GM12878 (cell line): ENCODE measurements around the gene SLC4A5. TPM values are rescaled to one million over a fixed set of nuclear protein-coding genes. Genes with fewer than 3 reads are reported as not detected.
A peak's percentile ranks its signal among the peaks of the same experiment; 100 is the strongest.

Experiments used
- ATF7 ChIP-seq: fragments of 450-650 bp; IDR thresholded peaks from 2 replicates; pipeline ENCODE4 v1.6.1; 2016; ENCODE audit warnings: low read depth, mild to moderate bottlenecking
- ELK1 ChIP-seq: IDR thresholded peaks from 2 replicates; pipeline ENCODE4 v1.6.1; 2012; ENCODE audit warnings: low read depth, low read length, improper control_type of control experiment
- ETV6 ChIP-seq, 2 experiments: fragments of 450-650 bp in 1 of 2; IDR thresholded peaks in 1 of 2; conservative IDR thresholded peaks in 1 of 2; 2 replicates each; pipeline ENCODE4 v1.6.1; 2014; ENCODE audit warnings: antibody characterized with exemption in 1 of 2, borderline replicate concordance in 1 of 2, low read depth in 1 of 2, mild to moderate bottlenecking in 1 of 2, moderate library complexity in 1 of 2
- HDGF ChIP-seq: fragments of 450-650 bp; IDR thresholded peaks from 2 replicates; pipeline ENCODE4 v1.6.1; 2016; ENCODE audit warnings: antibody characterized with exemption
- IKZF1 ChIP-seq: fragments of 450-650 bp; conservative IDR thresholded peaks from 2 replicates; pipeline ENCODE4 v1.6.1; 2017; ENCODE audit warnings: antibody characterized with exemption, mild to moderate bottlenecking
- IKZF2 ChIP-seq, 2 experiments: fragments of 450-650 bp; IDR thresholded peaks; 2 replicates each; pipeline ENCODE4 v1.6.1; 2017; ENCODE audit warnings: mild to moderate bottlenecking in 2 of 2, moderate library complexity in 2 of 2
- JUNB ChIP-seq: IDR thresholded peaks from 2 replicates; pipeline ENCODE4 v1.6.1; 2016; ENCODE audit warnings: antibody characterized with exemption, mild to moderate bottlenecking
- RB1 ChIP-seq: fragments of 450-650 bp; formaldehyde crosslinking; IDR thresholded peaks from 2 replicates; pipeline ENCODE4 v1.6.1; 2017; ENCODE audit warnings: mild to moderate bottlenecking, borderline replicate concordance
- RELB ChIP-seq: fragments of 450-650 bp; IDR thresholded peaks from 2 replicates; pipeline ENCODE4 v1.6.1; 2017; ENCODE audit warnings: low read depth, mild to moderate bottlenecking, moderate library complexity
- RUNX3 ChIP-seq: IDR thresholded peaks from 2 replicates; pipeline ENCODE4 v1.6.1; 2012; ENCODE audit warnings: low read length, inconsistent platforms
- ZNF217 ChIP-seq: fragments of 450-650 bp; IDR thresholded peaks from 2 replicates; pipeline ENCODE4 v1.6.1; 2017; ENCODE audit warnings: antibody characterized with exemption, mild to moderate bottlenecking
- polyA plus RNA-seq, 11 experiments: library from polyadenylated mRNA; depleted of rRNA in 4 of 11; unstranded in 6 of 11; stranded (reverse) in 5 of 11; fragments of >200 nt; fragmentation: Nextera tagmentation in 4 of 11; fragmentation: Illumina TruSeq in 1 of 11; extraction: Ambion mirVana in 4 of 11; extraction: Trizol in 1 of 11; gene quantifications; 1 replicate in 1 of 11; 2 replicates in 10 of 11; pipeline versions ENCODE4 v1.2.1 to v1.2.3, GENCODE V29; 2011 to 2016; ENCODE audit warnings: inconsistent platforms in 2 of 11, missing spikeins in 2 of 11, low read depth in 1 of 11
- small RNA-seq: library from RNA; depleted of rRNA; stranded (forward); fragments of <200 nt; gene quantifications from one replicate; pipeline ENCODE3, GENCODE V24; 2014
- total RNA-seq, 4 experiments: library from RNA; depleted of rRNA in 3 of 4; stranded (reverse); fragments of >200 nt in 3 of 4; fragmentation: Illumina TruSeq in 1 of 4; extraction: Trizol in 1 of 4; gene quantifications; 2 replicates each; pipeline versions ENCODE4 v1.2.1 to v1.2.3, GENCODE V29; 2013 to 2021

Gene SLC4A5
- total and polyA plus RNA-seq, 10 of the 15 experiments (the other 5 are each of a cell fraction or from before 2014, with no cell fraction given): 0.15 to 4.7 (median 1.6) TPM

GRCh38 chr2:74168739-74169138, 174.5 kb downstream of the SLC4A5 start (continued):
- TF ChIP-seq ETV6 (conservative IDR thresholded peaks at IDR 0.05 in 1 of 2, IDR thresholded peaks at IDR 0.05 in 1 of 2; ENCODE audit: borderline replicate concordance in 1 of 2, low read depth in 1 of 2) (peak in 1 of 2 experiments; percentile 24; a peak in 1 of 4 replicates), RUNX3 (peak; percentile 67), ELK1 (no peak), JUNB (peak; percentile 73), RB1 (no peak), RELB (peak; percentile 86), ZNF217 (0 out of 2 replicates have a peak, but pooled peaks have one; percentile 40), IKZF1 (peak; percentile 78), IKZF2 (IDR thresholded peaks at IDR 0.05) (peak; percentile 81 to 83), ATF7 (peak; percentile 70; the same call in 1 of the 2 replicates), HDGF (no peak)

Small RNA genes within 50 kb of the gene (small RNA-seq; reads per million reads assigned to genes)
- gene RNU6-542P: not detected
- gene TAF13P2: not detected

Other genes starting within 250 kb of the SLC4A5 start
Only the 7 nearest of the 21 such genes appear.
- 69.5 and 87.1 TPM in 2 replicates for gene DCTN1, start 36.9 kb upstream of the SLC4A5 start, total RNA-seq (2014; rRNA removed)
- gene DCTN1, start 36.9 kb upstream of the SLC4A5 start, total RNA-seq (2014; rRNA removed; fragmentation: Illumina TruSeq; extraction: Trizol): 57.1 and 64.5 TPM in 2 replicates
- gene DCTN1, start 36.9 kb upstream of the SLC4A5 start, total RNA-seq (2021): 108 and 109 TPM in 2 replicates
- 36.0 and 49.5 TPM in 2 replicates for gene DCTN1, start 36.9 kb upstream of the SLC4A5 start, polyA plus RNA-seq (2011; rRNA removed)
- gene DCTN1, start 36.9 kb upstream of the SLC4A5 start, polyA plus RNA-seq (2014; fragmentation: Illumina TruSeq; extraction: Trizol): 26.7 and 64.1 TPM in 2 replicates
- 10 to 100 TPM; 44.1 to 55.6 TPM for gene DCTN1, start 36.9 kb upstream of the SLC4A5 start, polyA plus RNA-seq (2014; fragmentation: Nextera tagmentation; extraction: Ambion mirVana)
- gene DCTN1, start 36.9 kb upstream of the SLC4A5 start, polyA plus RNA-seq (2014; rRNA removed): 65.1 and 81.9 TPM in 2 replicates
- gene DCTN1, start 36.9 kb upstream of the SLC4A5 start, polyA plus RNA-seq (2016; fragmentation: Nextera tagmentation; extraction: Ambion mirVana): 100 to 1,000 TPM; 113 to 116 TPM
- gene C2orf81, start 78.2 kb upstream of the SLC4A5 start, total RNA-seq (2014; rRNA removed): 3.7 and 4.4 TPM in 2 replicates
- 1.3 and 2.0 TPM in 2 replicates for gene C2orf81, start 78.2 kb upstream of the SLC4A5 start, total RNA-seq (2014; rRNA removed; fragmentation: Illumina TruSeq; extraction: Trizol)
- gene C2orf81, start 78.2 kb upstream of the SLC4A5 start, total RNA-seq (2021): 9.5 and 9.8 TPM in 2 replicates
- gene C2orf81, start 78.2 kb upstream of the SLC4A5 start, polyA plus RNA-seq (2011; rRNA removed): 0.81 and 1.1 TPM in 2 replicates
- 0.57 and 1.7 TPM in 2 replicates for gene C2orf81, start 78.2 kb upstream of the SLC4A5 start, polyA plus RNA-seq (2014; fragmentation: Illumina TruSeq; extraction: Trizol)
- under 1 TPM; 0.10 to 0.27 TPM for gene C2orf81, start 78.2 kb upstream of the SLC4A5 start, polyA plus RNA-seq (2014; fragmentation: Nextera tagmentation; extraction: Ambion mirVana)
- 4.8 and 6.3 TPM in 2 replicates for gene C2orf81, start 78.2 kb upstream of the SLC4A5 start, polyA plus RNA-seq (2014; rRNA removed)
- 1 to 10 TPM; 3.3 to 3.5 TPM for gene C2orf81, start 78.2 kb upstream of the SLC4A5 start, polyA plus RNA-seq (2016; fragmentation: Nextera tagmentation; extraction: Ambion mirVana)
- gene WDR54, start 78.3 kb upstream of the SLC4A5 start, total RNA-seq (2014; rRNA removed): 71.8 and 77.1 TPM in 2 replicates
- gene WDR54, start 78.3 kb upstream of the SLC4A5 start, total RNA-seq (2014; rRNA removed; fragmentation: Illumina TruSeq; extraction: Trizol): 38.2 and 39.0 TPM in 2 replicates
- gene WDR54, start 78.3 kb upstream of the SLC4A5 start, total RNA-seq (2021): 64.8 and 66.0 TPM in 2 replicates
- 72.2 and 116 TPM in 2 replicates for gene WDR54, start 78.3 kb upstream of the SLC4A5 start, polyA plus RNA-seq (2011; rRNA removed)
- 22.3 and 43.0 TPM in 2 replicates for gene WDR54, start 78.3 kb upstream of the SLC4A5 start, polyA plus RNA-seq (2014; fragmentation: Illumina TruSeq; extraction: Trizol)
- 10 to 100 TPM; 88.7 to 89.5 TPM for gene WDR54, start 78.3 kb upstream of the SLC4A5 start, polyA plus RNA-seq (2014; fragmentation: Nextera tagmentation; extraction: Ambion mirVana)
- 80.8 and 90.9 TPM in 2 replicates for gene WDR54, start 78.3 kb upstream of the SLC4A5 start, polyA plus RNA-seq (2014; rRNA removed)
- 100 to 1,000 TPM; 104 to 116 TPM for gene WDR54, start 78.3 kb upstream of the SLC4A5 start, polyA plus RNA-seq (2016; fragmentation: Nextera tagmentation; extraction: Ambion mirVana)
- 8.7 and 9.4 TPM in 2 replicates for gene RTKN, start 98.5 kb upstream of the SLC4A5 start, total RNA-seq (2014; rRNA removed)
- gene RTKN, start 98.5 kb upstream of the SLC4A5 start, total RNA-seq (2014; rRNA removed; fragmentation: Illumina TruSeq; extraction: Trizol): 4.0 and 5.4 TPM in 2 replicates
- 11.9 and 12.3 TPM in 2 replicates for gene RTKN, start 98.5 kb upstream of the SLC4A5 start, total RNA-seq (2021)
- gene RTKN, start 98.5 kb upstream of the SLC4A5 start, polyA plus RNA-seq (2011; rRNA removed): 1.8 and 3.2 TPM in 2 replicates
- gene RTKN, start 98.5 kb upstream of the SLC4A5 start, polyA plus RNA-seq (2014; fragmentation: Illumina TruSeq; extraction: Trizol): 2.8 and 6.0 TPM in 2 replicates
- gene RTKN, start 98.5 kb upstream of the SLC4A5 start, polyA plus RNA-seq (2014; fragmentation: Nextera tagmentation; extraction: Ambion mirVana): under 1 TPM; 0.50 to 0.91 TPM
- gene RTKN, start 98.5 kb upstream of the SLC4A5 start, polyA plus RNA-seq (2014; rRNA removed): 12.3 and 16.1 TPM in 2 replicates
- 1 to 10 TPM; 4.8 to 5.3 TPM for gene RTKN, start 98.5 kb upstream of the SLC4A5 start, polyA plus RNA-seq (2016; fragmentation: Nextera tagmentation; extraction: Ambion mirVana)
- 14.8 and 16.5 TPM in 2 replicates for gene INO80B, start 111.7 kb upstream of the SLC4A5 start, total RNA-seq (2014; rRNA removed)
- 11.0 and 11.2 TPM in 2 replicates for gene INO80B, start 111.7 kb upstream of the SLC4A5 start, total RNA-seq (2014; rRNA removed; fragmentation: Illumina TruSeq; extraction: Trizol)
- 26.7 and 26.9 TPM in 2 replicates for gene INO80B, start 111.7 kb upstream of the SLC4A5 start, total RNA-seq (2021)
- gene INO80B, start 111.7 kb upstream of the SLC4A5 start, polyA plus RNA-seq (2011; rRNA removed): 11.3 and 14.8 TPM in 2 replicates
- gene INO80B, start 111.7 kb upstream of the SLC4A5 start, polyA plus RNA-seq (2014; fragmentation: Illumina TruSeq; extraction: Trizol): 13.7 and 15.0 TPM in 2 replicates
- 1 to 10 TPM; 1.3 to 1.8 TPM for gene INO80B, start 111.7 kb upstream of the SLC4A5 start, polyA plus RNA-seq (2014; fragmentation: Nextera tagmentation; extraction: Ambion mirVana)
- gene INO80B, start 111.7 kb upstream of the SLC4A5 start, polyA plus RNA-seq (2014; rRNA removed): 16.7 and 21.3 TPM in 2 replicates
- 1 to 10 TPM; 5.0 to 6.7 TPM for gene INO80B, start 111.7 kb upstream of the SLC4A5 start, polyA plus RNA-seq (2016; fragmentation: Nextera tagmentation; extraction: Ambion mirVana)
- 46.3 and 53.3 TPM in 2 replicates for gene WBP1, start 115.0 kb upstream of the SLC4A5 start, total RNA-seq (2014; rRNA removed)
- gene WBP1, start 115.0 kb upstream of the SLC4A5 start, total RNA-seq (2014; rRNA removed; fragmentation: Illumina TruSeq; extraction: Trizol): 23.6 and 25.5 TPM in 2 replicates
- 42.5 and 46.6 TPM in 2 replicates for gene WBP1, start 115.0 kb upstream of the SLC4A5 start, total RNA-seq (2021)
- 27.2 and 43.0 TPM in 2 replicates for gene WBP1, start 115.0 kb upstream of the SLC4A5 start, polyA plus RNA-seq (2011; rRNA removed)
- gene WBP1, start 115.0 kb upstream of the SLC4A5 start, polyA plus RNA-seq (2014; fragmentation: Illumina TruSeq; extraction: Trizol): 20.4 and 47.7 TPM in 2 replicates
- 10 to 100 TPM in 1 of 2 experiments, 1 to 10 TPM in 1; 4.2 to 11.5 TPM for gene WBP1, start 115.0 kb upstream of the SLC4A5 start, polyA plus RNA-seq (2014; fragmentation: Nextera tagmentation; extraction: Ambion mirVana)
- gene WBP1, start 115.0 kb upstream of the SLC4A5 start, polyA plus RNA-seq (2014; rRNA removed): 76.8 and 78.0 TPM in 2 replicates
- 10 to 100 TPM; 38.5 to 44.6 TPM for gene WBP1, start 115.0 kb upstream of the SLC4A5 start, polyA plus RNA-seq (2016; fragmentation: Nextera tagmentation; extraction: Ambion mirVana)
- gene MOGS, start 122.0 kb upstream of the SLC4A5 start, total RNA-seq (2014; rRNA removed): 48.9 and 52.2 TPM in 2 replicates
- gene MOGS, start 122.0 kb upstream of the SLC4A5 start, total RNA-seq (2014; rRNA removed; fragmentation: Illumina TruSeq; extraction: Trizol): 24.8 and 25.3 TPM in 2 replicates
- 54.5 and 60.4 TPM in 2 replicates for gene MOGS, start 122.0 kb upstream of the SLC4A5 start, total RNA-seq (2021)
- gene MOGS, start 122.0 kb upstream of the SLC4A5 start, polyA plus RNA-seq (2011; rRNA removed): 20.4 and 36.2 TPM in 2 replicates
- 29.8 and 34.1 TPM in 2 replicates for gene MOGS, start 122.0 kb upstream of the SLC4A5 start, polyA plus RNA-seq (2014; fragmentation: Illumina TruSeq; extraction: Trizol)
- gene MOGS, start 122.0 kb upstream of the SLC4A5 start, polyA plus RNA-seq (2014; fragmentation: Nextera tagmentation; extraction: Ambion mirVana): 1 to 10 TPM; 3.7 to 3.9 TPM
- 49.0 and 52.7 TPM in 2 replicates for gene MOGS, start 122.0 kb upstream of the SLC4A5 start, polyA plus RNA-seq (2014; rRNA removed)
- 10 to 100 TPM; 21.5 to 30.7 TPM for gene MOGS, start 122.0 kb upstream of the SLC4A5 start, polyA plus RNA-seq (2016; fragmentation: Nextera tagmentation; extraction: Ambion mirVana)